ENCODE measurements around the gene UBAC1.

The UBAC1 gene

GRCh38 chr9:135928731-135929655 is 32.2 kb downstream of the UBAC1 start:
- TF ChIP-seq, protein P1, sequence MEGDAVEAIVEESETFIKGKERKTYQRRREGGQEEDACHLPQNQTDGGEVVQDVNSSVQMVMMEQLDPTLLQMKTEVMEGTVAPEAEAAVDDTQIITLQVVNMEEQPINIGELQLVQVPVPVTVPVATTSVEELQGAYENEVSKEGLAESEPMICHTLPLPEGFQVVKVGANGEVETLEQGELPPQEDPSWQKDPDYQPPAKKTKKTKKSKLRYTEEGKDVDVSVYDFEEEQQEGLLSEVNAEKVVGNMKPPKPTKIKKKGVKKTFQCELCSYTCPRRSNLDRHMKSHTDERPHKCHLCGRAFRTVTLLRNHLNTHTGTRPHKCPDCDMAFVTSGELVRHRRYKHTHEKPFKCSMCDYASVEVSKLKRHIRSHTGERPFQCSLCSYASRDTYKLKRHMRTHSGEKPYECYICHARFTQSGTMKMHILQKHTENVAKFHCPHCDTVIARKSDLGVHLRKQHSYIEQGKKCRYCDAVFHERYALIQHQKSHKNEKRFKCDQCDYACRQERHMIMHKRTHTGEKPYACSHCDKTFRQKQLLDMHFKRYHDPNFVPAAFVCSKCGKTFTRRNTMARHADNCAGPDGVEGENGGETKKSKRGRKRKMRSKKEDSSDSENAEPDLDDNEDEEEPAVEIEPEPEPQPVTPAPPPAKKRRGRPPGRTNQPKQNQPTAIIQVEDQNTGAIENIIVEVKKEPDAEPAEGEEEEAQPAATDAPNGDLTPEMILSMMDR (IDR thresholded peaks at IDR 0.05; ENCODE audit: low read depth, low read length, missing control alignments): no peak
- no peak for DNase-seq (ENCODE audit: low read depth)
- no peak overlapping the region for H3K4me3 ChIP-seq (ENCODE audit: low read depth, low read length)

GRCh38 chr9:135928074-135928730 is 33.0 kb downstream of the UBAC1 start:
- DNase-seq (ENCODE audit: low read depth): no peak
- no peak overlapping the region for H3K4me3 ChIP-seq (ENCODE audit: low read depth, low read length)
- TF ChIP-seq, protein P1 (IDR thresholded peaks at IDR 0.05; ENCODE audit: low read depth, low read length, missing control alignments): no peak

- no peak for DNase-seq (ENCODE audit: low read depth)
- H3K4me3 ChIP-seq (ENCODE audit: low read depth, low read length): no peak overlapping the region
- TF ChIP-seq, protein P1 (IDR thresholded peaks at IDR 0.05; ENCODE audit: low read depth, low read length, missing control alignments): no peak
Observed at GRCh38 chr9:135927195-135928013, 33.8 kb downstream of the UBAC1 start.

DNA sequence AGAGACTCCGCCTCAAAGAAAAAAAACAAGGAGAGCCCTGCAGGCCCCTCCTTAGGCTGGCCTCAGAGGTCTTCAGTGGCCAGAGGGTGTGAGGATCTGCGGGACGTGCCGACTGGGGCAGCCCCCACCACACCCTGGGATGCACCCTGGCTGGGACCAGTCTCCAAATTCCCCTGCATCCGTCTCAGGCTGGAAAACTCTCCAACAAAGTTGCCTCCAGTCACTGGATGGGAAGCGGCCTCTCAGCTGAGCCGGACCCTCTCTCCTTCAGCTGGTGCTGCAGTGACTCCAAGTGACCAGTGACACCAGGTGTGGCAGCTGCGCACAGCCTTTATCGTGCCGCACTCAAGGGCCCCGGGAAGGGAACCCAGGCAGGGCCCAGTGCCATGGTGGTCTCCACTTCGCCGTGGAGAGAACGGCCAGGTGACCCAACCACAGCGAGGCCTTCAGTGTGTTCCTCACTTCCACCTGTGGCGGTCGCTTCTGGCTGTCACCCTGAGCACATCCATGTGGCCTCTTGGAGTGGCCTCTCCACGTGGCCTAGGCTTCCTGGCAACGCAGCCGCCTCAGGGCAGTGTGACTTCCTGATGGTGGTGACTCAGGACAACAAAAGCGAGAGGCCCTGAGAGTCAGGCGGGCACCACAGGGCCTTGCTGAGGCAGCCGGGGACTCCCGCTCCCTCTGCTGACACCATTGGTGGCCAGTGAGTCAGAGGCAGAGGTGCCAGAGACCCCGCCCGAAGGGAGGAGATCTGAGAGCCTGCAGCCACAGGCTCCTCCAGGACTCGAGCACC is 34.6 kb downstream of the UBAC1 start:
- H3K4me3 ChIP-seq (ENCODE audit: low read depth, low read length): no peak overlapping the region
- TF ChIP-seq, protein P1 (IDR thresholded peaks at IDR 0.05; ENCODE audit: low read depth, low read length, missing control alignments): no peak
- DNase-seq (ENCODE audit: low read depth): no peak

DNA sequence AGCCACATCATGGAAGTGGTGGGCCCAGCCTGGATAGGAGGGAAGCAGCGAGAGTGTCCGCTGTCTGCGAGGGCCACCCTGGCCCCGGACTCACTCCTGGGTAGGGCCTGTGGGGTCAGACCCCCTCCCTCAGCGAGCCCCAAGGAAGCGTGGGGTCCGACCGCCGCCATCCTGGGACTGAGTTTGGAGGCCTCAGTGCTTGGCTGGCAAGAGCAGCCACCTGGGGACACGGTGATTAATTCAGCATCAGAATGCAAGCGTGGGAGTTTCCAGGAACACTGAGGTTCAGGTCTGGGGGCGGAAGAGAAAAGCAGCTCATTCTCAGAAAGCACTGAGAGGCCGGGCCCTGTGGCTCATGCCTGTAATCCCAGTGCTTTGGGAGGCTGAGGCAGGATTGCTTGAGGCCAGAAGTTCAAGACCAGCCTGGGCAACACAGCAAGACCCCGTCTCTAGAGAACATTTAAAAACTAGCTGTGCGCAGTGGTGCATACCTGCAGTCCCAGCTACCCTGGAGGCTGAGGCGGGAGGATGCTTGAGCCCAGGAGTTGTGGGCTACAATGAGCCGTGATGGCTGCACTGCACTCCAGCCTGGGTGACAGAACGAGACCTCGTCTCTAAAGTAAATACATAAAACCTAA is 35.6 kb downstream of the UBAC1 start:
- TF ChIP-seq, protein P1 (IDR thresholded peaks at IDR 0.05; ENCODE audit: low read depth, low read length, missing control alignments): no peak
- H3K4me3 ChIP-seq (ENCODE audit: low read depth, low read length): no peak overlapping the region
- DNase-seq (ENCODE audit: low read depth): no peak

All from GM12864 (cell line).